ENCODE data around the gene ELK4. TPM values are rescaled to one million over a fixed set of nuclear protein-coding genes. Genes with fewer than 3 reads are reported as not detected.
A peak's percentile ranks its signal among the peaks of the same experiment; 100 is the strongest.

The ELK4 gene
- total RNA-seq, 1 experiment from 2014 or later: 31.2 TPM

GRCh38 chr1:205578780-205579571, 52.8 kb downstream of the ELK4 start:
- H3K27ac ChIP-seq (ENCODE audit: insufficient read length, low read depth, low read length): no peak overlapping the region
- no peak overlapping the region for H4K8ac ChIP-seq (replicated peaks; ENCODE audit: insufficient read length, low read depth, low read length)
- DNase-seq: peak; percentile 28
- no peak overlapping the region for H2BK5ac ChIP-seq (ENCODE audit: insufficient read length, low read length)
- H3K27me3 ChIP-seq (ENCODE audit: insufficient read depth, low read length): no peaks in the 10 kb centered on the region; the same call in 1 of the 2 replicates
- H3K27ac Mint-ChIP-seq: no peak overlapping the region; a peak in 1 of 7 replicates
- no peaks in the 10 kb centered on the region for H3K23me2 ChIP-seq (ENCODE audit: insufficient read length, low read depth, low read length, poor library complexity, severe bottlenecking)
- no peak overlapping the region for H3K23ac ChIP-seq (ENCODE audit: insufficient read length, low read depth, low read length)
- no peaks in the 10 kb centered on the region for H3K9me3 ChIP-seq (ENCODE audit: control insufficient read depth, low read depth, low read length)
- no peak overlapping the region for H3K56ac ChIP-seq (ENCODE audit: insufficient read length, low read depth, low read length)
- WGBS (ENCODE audit: extremely low coverage, insufficient read length, low lambda C conversion rate): no CpG with 5 or more reads among the region's 9 CpGs
- no peak overlapping the region for H2AK5ac ChIP-seq (ENCODE audit: insufficient read length, low read length)
- H3K27me3 Mint-ChIP-seq (ENCODE audit: low read depth): peaks cover 67% of the 10 kb centered on the region
- H3K4me1 ChIP-seq (ENCODE audit: insufficient read depth, low read length): no peaks in the 10 kb centered on the region; the same call in 1 of the 2 replicates
- TF ChIP-seq, protein P1, sequence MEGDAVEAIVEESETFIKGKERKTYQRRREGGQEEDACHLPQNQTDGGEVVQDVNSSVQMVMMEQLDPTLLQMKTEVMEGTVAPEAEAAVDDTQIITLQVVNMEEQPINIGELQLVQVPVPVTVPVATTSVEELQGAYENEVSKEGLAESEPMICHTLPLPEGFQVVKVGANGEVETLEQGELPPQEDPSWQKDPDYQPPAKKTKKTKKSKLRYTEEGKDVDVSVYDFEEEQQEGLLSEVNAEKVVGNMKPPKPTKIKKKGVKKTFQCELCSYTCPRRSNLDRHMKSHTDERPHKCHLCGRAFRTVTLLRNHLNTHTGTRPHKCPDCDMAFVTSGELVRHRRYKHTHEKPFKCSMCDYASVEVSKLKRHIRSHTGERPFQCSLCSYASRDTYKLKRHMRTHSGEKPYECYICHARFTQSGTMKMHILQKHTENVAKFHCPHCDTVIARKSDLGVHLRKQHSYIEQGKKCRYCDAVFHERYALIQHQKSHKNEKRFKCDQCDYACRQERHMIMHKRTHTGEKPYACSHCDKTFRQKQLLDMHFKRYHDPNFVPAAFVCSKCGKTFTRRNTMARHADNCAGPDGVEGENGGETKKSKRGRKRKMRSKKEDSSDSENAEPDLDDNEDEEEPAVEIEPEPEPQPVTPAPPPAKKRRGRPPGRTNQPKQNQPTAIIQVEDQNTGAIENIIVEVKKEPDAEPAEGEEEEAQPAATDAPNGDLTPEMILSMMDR (conservative IDR thresholded peaks at IDR 0.05): no peak
- no peak overlapping the region for H4K91ac ChIP-seq (ENCODE audit: insufficient read length, low read depth, low read length)
- H3K4me2 ChIP-seq (ENCODE audit: insufficient read depth, insufficient read length, low read length): no peak overlapping the region
- H3K36me3 Mint-ChIP-seq (ENCODE audit: insufficient read depth in 1 of 3, low read depth in 3 of 3): no peaks in the 10 kb centered on the region
- no peak overlapping the region for H3K14ac ChIP-seq (ENCODE audit: insufficient read depth, low read length)
- H4K5ac ChIP-seq (ENCODE audit: insufficient read length, low read depth, low read length): no peak overlapping the region
- no peak overlapping the region for H3K9ac ChIP-seq (ENCODE audit: extremely low read depth, insufficient read length, low read length)
- H3K4me3 Mint-ChIP-seq: no peak overlapping the region
- H2AFZ ChIP-seq (ENCODE audit: low read length): no peak overlapping the region
- no peaks in the 10 kb centered on the region for H3K79me1 ChIP-seq (ENCODE audit: insufficient read depth, low read depth, low read length, poor library complexity, severe bottlenecking)
- H3K79me2 ChIP-seq (ENCODE audit: insufficient read depth, low read length): no peaks in the 10 kb centered on the region
- H2BK12ac ChIP-seq (ENCODE audit: insufficient read length, low read depth, low read length): no peak overlapping the region
- H2BK15ac ChIP-seq (ENCODE audit: low read depth, low read length): no peak overlapping the region
- H2BK20ac ChIP-seq (ENCODE audit: low read depth, low read length, poor library complexity, severe bottlenecking): no peak overlapping the region
- no peaks in the 10 kb centered on the region for H3K9me3 Mint-ChIP-seq
- no peak overlapping the region for H2BK120ac ChIP-seq (ENCODE audit: low read depth, low read length, poor library complexity, severe bottlenecking)
- no peak overlapping the region for H3K4ac ChIP-seq (ENCODE audit: low read depth, low read length)
- H3K4me1 Mint-ChIP-seq: peaks cover 17 to 25% of the 10 kb centered on the region in 2 experiments
- no peaks in the 10 kb centered on the region for H4K20me1 ChIP-seq (ENCODE audit: control insufficient read depth, insufficient read depth, insufficient read length)
- H3K18ac ChIP-seq (ENCODE audit: insufficient read length, low read depth, low read length): no peak overlapping the region
- H3T11ph ChIP-seq (ENCODE audit: low read length): no peak overlapping the region
